CD4-positive, alpha-beta T cell treated with Interleukin-12 subunit alpha and Interleukin-12 subunit beta, for 1 hour (primary cell): Measurements from ENCODE around the gene LRP5.
A peak's percentile ranks its signal among the peaks of the same experiment; 100 is the strongest.

Experiments used
- DNase-seq: peaks from one replicate; pipeline ENCODE4 v3.0.0-alpha.2; 2020

Gene LRP5

GRCh38 chr11:68349461-68350249 lies 37.3 kb downstream of the LRP5 start:
- no peak for DNase-seq

GRCh38 chr11:68350759-68351449 lies 38.5 kb downstream of the LRP5 start:
- no peak for DNase-seq

- DNase-seq = no peak
These were observed 39.3 kb downstream of the LRP5 start for GRCh38 chr11:68351450-68352275.

- DNase-seq = no peak
These were observed 40.2 kb downstream of the LRP5 start for GRCh38 chr11:68352591-68352990.

GRCh38 chr11:68353118-68353517 lies 40.7 kb downstream of the LRP5 start:
- no peak for DNase-seq

GRCh38 chr11:68353669-68354068 lies 41.3 kb downstream of the LRP5 start:
- no peak for DNase-seq

GRCh38 chr11:68354148-68354872 lies 41.9 kb downstream of the LRP5 start:
- no peak for DNase-seq

- DNase-seq = no peak
These were observed 43.1 kb downstream of the LRP5 start for GRCh38 chr11:68355471-68355870.

GRCh38 chr11:68357568-68357967 lies 45.2 kb downstream of the LRP5 start:
- no peak for DNase-seq

GRCh38 chr11:68358416-68358815 lies 46.0 kb downstream of the LRP5 start:
- no peak for DNase-seq

- no peak for DNase-seq
These were observed 49.3 kb downstream of the LRP5 start for GRCh38 chr11:68361702-68362101.

- no peak for DNase-seq
These were observed 50.5 kb downstream of the LRP5 start for GRCh38 chr11:68362801-68363379.

- no peak for DNase-seq
These were observed 51.4 kb downstream of the LRP5 start for GRCh38 chr11:68363776-68364175.

GRCh38 chr11:68364581-68364980 lies 52.2 kb downstream of the LRP5 start:
- no peak for DNase-seq

GRCh38 chr11:68365943-68366435 lies 53.6 kb downstream of the LRP5 start:
- DNase-seq = no peak

- DNase-seq = no peak
These were observed 54.9 kb downstream of the LRP5 start for GRCh38 chr11:68367252-68367651.

GRCh38 chr11:68369756-68370155 lies 57.4 kb downstream of the LRP5 start:
- DNase-seq = no peak

GRCh38 chr11:68370211-68371111 lies 58.1 kb downstream of the LRP5 start:
- peak; percentile 14 for DNase-seq

GRCh38 chr11:68371171-68372041 lies 59.0 kb downstream of the LRP5 start:
- no peak for DNase-seq

- no peak for DNase-seq
These were observed 59.7 kb downstream of the LRP5 start for GRCh38 chr11:68372114-68372513.
